NCI-H69 (cell line): ENCODE results near the gene TRPM1.
A peak's percentile ranks its signal among the peaks of the same experiment; 100 is the strongest.

ENCODE experiments used
- DNase-seq: peaks from one replicate; lab custom pipeline; 2025; lab: John Stamatoyannopoulos, UW

The TRPM1 gene

GRCh38 chr15:31049111-31049510 lies 52.4 kb downstream of the TRPM1 start:
- no peak for DNase-seq

- DNase-seq, result no peak
These were observed 54.1 kb downstream of the TRPM1 start for GRCh38 chr15:31047437-31047836.

DNA sequence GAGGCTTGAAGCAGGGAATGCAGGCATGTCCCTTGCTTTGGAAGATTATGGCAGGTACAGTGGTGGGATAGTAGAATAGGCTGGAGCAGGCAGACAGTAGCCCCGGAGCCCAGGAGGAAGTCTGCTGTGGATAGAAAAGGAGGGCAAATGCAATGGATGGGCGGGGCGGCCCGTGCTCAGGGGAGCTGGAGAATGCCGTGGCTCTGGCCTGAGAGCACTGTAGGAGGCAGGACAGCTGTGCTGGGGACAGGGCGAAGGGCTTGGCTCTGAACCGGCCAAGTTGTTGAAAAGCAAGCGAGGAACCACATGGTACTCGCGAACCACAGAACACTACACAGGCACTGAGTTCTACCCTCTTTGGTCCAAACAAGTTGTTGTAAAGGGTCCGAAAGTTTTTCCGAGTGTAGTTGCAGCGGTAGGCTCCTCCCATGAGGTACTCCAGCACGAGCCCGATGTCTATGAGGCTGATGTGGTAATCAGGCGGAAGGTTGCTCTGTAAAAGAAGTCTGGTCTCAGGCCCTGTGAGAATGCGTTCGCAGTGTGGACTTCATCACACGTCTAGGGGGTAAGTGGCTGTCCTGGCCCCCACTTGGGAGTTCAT lies 54.7 kb downstream of the TRPM1 start:
- DNase-seq, result no peak

- no peak for DNase-seq
These were observed 55.9 kb downstream of the TRPM1 start for GRCh38 chr15:31045606-31046005.

DNA sequence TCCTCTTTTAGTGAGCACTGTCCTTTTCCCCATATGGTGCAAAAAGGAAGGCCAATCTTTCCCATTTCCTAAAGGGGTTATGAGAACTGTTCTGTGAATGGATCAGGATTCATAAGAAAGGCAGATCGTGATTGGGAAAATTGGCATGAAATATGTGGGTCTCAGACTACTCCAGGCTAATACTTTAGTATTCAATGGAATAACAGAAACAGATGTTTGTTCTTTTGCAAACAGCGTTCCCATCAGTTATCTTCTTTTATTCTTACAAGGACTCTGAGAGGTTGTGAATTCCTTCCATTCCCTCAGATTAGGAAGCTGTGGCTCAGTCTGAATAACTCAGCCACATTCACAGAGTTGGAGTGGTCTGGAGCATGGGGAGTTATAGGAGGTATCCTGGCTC lies 58.8 kb downstream of the TRPM1 start:
- no peak for DNase-seq

DNA sequence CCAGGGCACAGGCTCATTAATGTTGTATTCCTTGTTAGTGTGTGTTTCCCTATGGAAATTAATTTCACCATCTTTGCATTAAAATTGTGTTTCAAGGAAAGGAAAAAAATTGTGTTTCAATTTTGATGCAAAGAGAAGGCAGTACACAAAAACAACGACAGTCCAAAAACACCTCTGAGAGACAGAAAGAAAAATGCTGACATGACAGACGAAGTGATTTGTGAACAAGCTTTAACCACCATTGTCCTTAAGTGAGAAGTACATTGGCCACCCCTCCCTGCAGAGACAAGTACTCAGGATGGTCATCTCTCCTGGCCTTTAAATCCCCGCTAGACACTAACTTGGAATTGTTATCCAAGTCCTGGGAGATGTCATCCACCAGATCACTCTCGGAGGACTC lies 59.9 kb downstream of the TRPM1 start:
- DNase-seq, result no peak

DNA sequence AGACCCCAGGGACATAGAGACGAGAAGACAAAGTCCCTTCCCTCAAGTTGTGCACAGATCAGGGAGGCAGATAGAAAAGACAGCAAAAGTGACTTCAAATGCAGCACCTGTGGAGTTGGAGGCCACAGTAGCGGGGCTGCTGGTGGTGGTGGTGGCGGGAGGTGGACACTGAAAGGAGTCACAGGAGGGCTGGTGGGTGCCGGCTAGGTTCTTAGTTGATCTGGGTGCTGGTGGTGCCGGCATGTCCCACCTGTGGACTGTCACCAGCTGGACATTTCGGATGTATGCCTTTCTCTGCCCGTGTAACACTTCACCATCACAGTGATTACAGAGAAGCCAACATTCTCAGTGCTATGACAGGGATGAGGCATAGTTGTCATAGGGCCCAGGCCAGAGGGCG lies 60.9 kb downstream of the TRPM1 start:
- DNase-seq, result no peak

DNA sequence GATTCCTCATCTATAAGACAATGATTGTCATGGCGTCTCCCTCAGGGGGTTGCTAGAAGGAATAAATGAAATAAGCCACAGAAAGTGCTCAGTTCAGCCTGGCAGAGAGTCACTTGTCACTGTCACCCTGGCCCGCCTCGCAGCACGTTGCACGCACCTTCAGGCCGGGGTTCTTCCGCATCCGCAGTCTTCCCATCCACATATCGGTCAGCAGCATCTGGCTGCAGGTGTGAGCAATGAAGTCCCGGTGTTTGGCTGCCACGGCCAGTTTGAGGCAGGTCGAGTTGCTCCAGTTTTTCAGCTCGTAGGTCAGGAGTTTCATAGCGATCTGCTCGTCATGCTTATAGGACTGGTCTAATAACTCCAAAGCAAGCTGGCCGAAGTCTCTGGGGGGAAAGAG lies 61.6 kb downstream of the TRPM1 start:
- no peak for DNase-seq

GRCh38 chr15:31037731-31038477 lies 63.6 kb downstream of the TRPM1 start:
- DNase-seq, result no peak

DNA sequence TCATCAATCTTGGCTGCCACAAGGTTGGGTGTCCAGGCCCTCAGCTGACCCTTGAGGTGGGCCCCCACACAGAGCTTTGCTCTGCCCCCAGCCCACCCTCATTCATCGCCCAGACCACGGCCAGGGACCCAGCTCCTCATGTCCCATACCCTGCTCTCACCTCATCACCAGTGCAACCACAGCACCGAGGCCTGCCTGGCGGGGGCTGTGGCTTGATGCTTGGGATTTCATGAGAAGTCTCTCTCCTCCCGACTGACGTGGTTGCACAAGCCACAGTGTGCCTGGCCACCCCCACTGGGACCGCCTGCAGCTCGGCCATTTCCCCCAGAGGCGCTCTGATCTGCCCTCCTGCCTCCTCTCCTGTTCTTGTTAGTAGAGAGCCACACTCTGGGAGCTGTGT lies 64.7 kb downstream of the TRPM1 start:
- no peak for DNase-seq

GRCh38 chr15:31035610-31036009 lies 65.9 kb downstream of the TRPM1 start:
- DNase-seq, result no peak

GRCh38 chr15:31034152-31034551 lies 67.4 kb downstream of the TRPM1 start:
- DNase-seq, result peak; percentile 76

GRCh38 chr15:31032961-31033371 lies 68.6 kb downstream of the TRPM1 start:
- DNase-seq, result no peak

GRCh38 chr15:31031471-31032067 lies 70.0 kb downstream of the TRPM1 start:
- peak; percentile 14 for DNase-seq

DNA sequence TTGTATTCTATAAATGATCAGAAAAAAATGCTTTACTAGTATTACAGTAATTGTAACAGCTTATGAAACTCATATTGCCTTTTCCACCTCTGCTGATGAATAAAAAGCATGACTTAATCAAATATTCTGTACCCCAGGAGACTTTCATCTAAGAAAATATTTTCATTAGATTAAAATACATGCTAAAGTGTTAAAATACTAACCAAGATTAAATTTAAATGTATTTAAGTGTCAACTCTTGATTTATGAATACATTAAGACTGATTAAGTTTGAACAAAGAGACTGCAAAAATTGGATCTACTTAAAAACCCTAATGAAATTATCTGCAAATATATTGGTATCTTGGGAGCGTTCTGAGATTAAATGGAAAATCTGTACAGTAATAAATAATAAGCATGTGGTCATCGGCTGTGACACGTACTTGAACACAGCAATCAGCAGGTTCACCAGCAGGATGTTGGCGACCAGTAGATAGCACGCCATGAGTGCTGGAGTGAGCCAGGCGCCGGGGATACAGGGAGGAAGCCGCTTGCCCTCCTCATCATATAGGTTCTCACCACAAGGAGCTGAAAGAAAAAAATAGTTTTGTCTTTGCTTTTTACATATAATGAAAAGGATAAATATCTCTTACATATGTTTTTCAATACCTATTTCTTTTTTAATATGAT lies 73.5 kb downstream of the TRPM1 start:
- peak; percentile 16 for DNase-seq

- DNase-seq, result no peak
These were observed 75.5 kb downstream of the TRPM1 start for GRCh38 chr15:31025996-31026395.

DNA sequence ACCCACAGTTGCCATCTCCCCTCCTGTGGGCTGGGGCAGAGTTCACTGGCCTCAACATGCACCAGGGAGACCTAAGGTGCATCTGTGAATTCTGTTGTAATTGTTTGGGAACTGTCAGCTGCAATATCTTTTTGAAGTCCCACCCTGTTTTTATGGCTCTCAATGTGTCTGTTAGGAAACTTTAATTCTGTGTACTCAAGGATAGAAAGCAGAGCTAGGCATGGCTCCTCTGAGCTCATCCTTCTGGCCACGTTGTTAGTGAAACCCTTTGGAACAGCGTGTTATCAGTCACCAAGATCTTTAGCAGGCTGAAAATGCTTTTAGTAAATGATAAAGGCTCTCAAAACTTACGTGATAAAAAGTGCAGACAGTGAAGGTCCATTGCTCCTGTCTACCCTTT lies 76.5 kb downstream of the TRPM1 start:
- no peak for DNase-seq

- DNase-seq, result no peak
These were observed 77.2 kb downstream of the TRPM1 start for GRCh38 chr15:31024330-31024729.

GRCh38 chr15:31023841-31024240 lies 77.7 kb downstream of the TRPM1 start:
- no peak for DNase-seq

DNA sequence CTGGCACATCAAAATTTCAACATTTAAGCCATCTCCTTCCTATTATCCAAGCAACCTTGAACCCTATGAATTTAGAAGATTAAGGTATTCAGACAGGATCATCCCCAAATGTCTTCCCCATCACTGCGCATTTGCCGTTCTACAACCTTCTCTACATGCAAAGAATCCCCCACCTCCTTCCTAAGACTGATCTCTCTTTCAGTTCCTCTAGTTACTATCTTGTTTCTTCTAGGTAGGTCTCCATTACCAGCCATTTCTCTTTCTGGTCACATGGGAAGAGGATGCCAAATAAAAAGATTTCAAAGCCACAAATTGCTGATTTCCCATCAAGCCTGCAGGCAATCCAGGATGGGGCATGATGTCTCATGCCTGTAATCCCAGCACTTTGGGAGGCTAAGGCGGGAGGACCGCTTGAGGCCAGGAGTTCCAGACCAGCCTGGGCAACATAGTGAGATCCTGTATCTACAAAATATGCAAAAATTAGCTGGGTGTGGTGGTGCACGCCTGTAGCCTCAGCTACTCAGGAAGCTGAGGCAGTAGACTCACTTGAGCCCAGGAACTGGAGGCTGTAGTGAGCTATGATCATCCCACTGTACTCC lies 80.4 kb downstream of the TRPM1 start:
- no peak for DNase-seq

GRCh38 chr15:31020542-31020941 lies 81.0 kb downstream of the TRPM1 start:
- DNase-seq, result no peak

DNA sequence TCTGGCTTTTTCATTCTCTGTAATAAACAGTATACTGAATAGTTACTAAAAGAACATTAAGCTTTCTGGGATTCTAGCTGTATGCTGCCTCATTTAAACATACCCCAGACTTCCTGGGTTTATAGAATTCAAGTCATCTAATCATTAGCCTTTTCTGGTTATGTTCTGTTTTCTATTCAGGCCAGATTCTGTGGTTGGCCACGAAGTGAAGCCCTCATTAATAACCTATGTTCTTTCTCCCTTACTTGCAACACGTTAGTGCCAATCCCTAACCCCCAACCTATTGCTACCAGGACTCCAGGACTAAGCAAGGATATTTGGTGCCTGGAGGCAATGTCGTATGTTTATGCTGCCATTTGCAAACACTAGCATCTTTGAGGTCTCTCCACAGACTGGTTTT lies 81.5 kb downstream of the TRPM1 start:
- DNase-seq, result no peak

DNA sequence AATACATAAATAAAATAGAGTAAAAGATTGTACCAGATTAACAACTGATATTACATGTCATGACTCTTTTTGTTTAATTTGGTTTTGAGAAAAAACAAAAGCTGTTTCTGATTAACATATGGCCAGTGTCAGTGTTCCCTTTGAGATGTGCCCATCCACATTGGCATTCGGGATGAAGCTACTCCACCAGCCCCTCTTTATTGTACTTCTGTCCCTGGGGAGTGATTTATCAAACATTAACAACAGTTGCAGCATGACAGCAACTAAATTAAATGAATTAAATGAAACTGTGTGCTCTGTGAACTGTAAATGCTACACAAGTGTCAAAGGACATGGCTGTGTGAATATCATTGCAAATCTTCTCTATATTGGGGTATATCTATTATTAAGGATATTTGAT lies 84.2 kb downstream of the TRPM1 start:
- DNase-seq, result peak; percentile 75
